NCI-H1048 (cell line): Measurements from ENCODE around the gene LAMC3.
"Not testable (repeated sequence)": the region's sequence is repeated elsewhere in the genome, so short reads cannot be mapped to it uniquely, and the experiment has no call there.

Source experiments
- DNase-seq: peaks from one replicate; lab custom pipeline; 2025; lab: John Stamatoyannopoulos, UW

The LAMC3 gene

DNA sequence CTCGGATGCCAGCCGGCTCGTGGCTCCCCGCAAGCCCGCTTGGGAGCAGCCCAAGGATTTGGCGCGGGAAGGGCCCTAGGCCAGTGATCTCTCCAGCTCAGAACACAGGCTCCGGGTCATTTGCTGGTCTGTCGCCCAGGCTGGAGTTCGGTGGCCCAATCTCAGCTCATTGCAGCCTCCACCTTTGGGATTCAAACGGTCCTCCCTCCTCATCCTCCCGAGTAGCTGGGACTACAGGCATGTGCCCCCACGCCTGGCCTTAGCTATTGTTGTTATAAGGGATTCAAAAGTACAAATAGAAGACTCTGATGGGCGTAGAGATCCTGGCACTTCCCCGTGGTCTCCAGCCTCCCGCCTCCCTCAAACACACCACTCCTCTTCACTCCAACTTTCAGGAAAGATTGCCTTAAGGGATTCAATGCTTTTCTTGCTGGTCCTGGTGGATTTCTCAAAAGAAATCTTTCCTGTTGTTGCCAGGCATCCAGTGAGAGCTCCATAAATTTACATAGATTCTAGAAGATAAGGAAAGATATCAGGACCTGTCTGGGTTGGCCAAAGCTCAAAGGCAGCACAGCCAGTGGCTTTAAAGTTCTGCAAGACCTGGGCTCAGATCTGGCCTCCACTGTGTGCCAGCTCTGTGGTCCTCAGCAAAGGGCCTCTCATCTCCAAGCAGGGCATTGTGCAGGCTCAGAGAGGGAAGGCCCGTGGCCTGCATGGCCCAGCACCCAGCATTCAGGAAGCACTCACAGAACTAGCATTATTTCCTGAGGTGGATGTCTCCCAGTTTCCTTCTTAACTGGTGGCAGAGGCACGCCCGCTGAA lies 88.4 kb downstream of the LAMC3 start:
- no peak for DNase-seq

GRCh38 chr9:131097948-131098278 lies 88.9 kb downstream of the LAMC3 start:
- DNase-seq, result no peak

GRCh38 chr9:131098391-131099101 lies 89.6 kb downstream of the LAMC3 start:
- DNase-seq, result no peak

- DNase-seq, result no peak
Observed at GRCh38 chr9:131099102-131099606, 90.2 kb downstream of the LAMC3 start.

DNA sequence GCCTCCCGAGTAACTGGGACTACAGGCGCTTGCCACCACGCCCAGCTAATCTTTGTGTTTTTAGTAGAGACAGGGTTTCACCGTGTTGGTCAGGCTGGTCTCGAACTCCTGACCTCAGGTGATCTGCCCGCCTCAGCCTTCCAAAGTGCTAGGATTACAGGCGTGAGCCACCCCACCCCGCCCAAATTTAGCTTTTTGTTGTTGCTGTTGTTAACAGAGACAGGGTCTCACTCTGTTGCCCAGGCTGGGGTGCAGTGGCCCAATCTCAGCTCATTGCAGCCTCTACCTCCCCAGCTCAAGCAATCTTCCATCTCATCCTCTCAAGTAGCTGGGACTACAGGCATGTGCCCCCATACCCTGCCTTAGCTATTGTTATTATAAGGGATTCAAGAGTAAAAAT lies 90.9 kb downstream of the LAMC3 start:
- not testable (repeated sequence) for DNase-seq

- no peak for DNase-seq
Observed at GRCh38 chr9:131100445-131100844, 91.5 kb downstream of the LAMC3 start.

DNA sequence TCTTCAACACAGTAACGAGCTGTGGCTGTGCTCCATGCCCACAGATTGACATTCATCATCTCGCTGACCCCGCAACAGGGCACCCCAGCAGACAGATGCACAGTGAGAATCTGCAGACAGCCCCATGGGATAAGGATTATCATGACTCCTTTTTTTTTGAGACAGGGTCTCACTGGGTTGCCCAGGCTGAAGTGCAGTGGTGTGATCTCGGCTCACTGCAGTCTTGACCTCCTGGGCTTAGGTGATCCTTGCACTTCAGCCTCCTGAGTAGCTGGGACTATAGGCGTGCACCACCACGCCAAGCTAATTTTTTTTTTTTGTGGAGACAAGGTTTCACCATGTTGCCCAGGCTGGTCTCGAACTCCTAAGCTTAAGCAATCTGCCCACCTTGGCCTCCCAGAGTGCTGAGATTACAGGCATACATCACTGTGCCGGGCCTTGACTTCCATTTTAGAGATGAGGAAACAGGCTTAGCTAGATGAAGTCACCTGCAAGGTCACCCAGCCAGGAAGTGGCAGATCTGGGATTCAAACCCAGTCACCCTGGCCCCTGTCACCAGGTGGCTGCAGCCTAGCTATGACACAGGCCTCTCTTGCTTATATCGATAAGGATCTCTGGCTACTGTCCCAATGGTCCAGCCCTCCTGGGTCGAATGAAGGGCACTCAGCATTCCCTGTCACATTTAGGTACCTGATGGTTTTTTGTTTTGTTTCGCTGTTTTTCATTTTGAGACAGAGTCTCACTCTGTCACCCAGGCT lies 92.4 kb downstream of the LAMC3 start:
- no peak for DNase-seq

- no peak for DNase-seq
Observed at GRCh38 chr9:131103024-131103423, 94.0 kb downstream of the LAMC3 start.

GRCh38 chr9:131103535-131103934 lies 94.6 kb downstream of the LAMC3 start:
- DNase-seq, result no peak

GRCh38 chr9:131104016-131104740 lies 95.2 kb downstream of the LAMC3 start:
- DNase-seq, result no peak

GRCh38 chr9:131105952-131106351 lies 97.0 kb downstream of the LAMC3 start:
- DNase-seq, result no peak

- no peak for DNase-seq
Observed at GRCh38 chr9:131107760-131108159, 98.8 kb downstream of the LAMC3 start.

DNA sequence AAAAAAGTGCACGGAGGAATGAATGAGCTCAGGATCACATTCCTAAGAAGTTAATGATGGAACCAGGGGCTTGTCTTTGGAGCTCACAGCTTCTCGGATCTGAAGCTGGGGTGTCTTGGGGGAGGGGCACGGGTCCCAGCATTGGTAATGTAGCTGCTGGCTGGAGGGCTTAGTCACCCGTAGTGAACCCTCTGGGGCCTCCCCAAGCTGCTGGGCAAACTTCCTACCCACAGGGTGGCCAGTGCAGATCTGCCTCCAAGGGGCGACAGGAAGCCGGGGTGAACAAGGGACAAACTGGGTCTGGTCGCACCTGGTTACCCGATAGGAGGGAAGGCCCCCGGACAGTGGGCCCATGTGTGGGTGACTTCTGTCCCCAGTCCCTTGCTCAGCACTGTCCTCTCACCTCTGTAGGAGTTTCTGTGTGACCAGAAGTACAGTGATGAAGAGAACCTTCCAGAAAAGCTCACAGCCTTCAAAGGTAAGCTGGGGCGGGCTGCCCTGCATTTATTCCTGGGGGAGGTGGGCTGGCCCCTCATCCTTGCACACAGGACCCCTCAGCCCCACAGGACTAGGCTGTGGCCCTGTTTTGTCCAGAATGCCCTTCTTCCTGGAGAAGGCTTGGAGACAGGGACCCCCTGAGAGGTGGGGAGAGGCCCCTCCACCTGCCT lies 102.3 kb downstream of the LAMC3 start:
- DNase-seq, result no peak

GRCh38 chr9:131111854-131112311 lies 102.9 kb downstream of the LAMC3 start:
- no peak for DNase-seq

- DNase-seq, result no peak
Observed at GRCh38 chr9:131112374-131113154, 103.6 kb downstream of the LAMC3 start.

GRCh38 chr9:131113655-131114054 lies 104.7 kb downstream of the LAMC3 start:
- DNase-seq, result no peak

DNA sequence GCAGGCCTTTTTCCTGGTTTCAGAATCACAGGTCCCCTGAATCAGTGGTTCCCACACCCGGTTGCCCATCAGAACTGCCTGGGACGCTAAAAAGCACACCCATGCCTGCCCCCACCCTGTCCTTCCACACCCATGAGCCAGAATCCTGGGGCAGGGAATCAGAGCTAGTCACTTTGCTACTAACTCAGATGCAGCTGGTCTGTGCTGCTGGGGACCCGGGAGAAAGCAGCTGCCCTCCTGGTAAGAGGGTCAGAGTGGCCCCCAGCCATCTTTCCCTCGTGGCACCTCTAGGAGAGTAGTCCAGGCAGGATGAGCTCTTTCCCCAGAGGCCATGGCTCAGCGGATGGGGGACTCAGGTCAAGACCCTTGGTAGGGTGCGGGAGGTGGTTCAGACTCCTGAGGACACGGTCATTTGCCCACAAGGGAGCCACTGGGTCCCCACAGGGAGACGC lies 105.1 kb downstream of the LAMC3 start:
- no peak for DNase-seq

DNA sequence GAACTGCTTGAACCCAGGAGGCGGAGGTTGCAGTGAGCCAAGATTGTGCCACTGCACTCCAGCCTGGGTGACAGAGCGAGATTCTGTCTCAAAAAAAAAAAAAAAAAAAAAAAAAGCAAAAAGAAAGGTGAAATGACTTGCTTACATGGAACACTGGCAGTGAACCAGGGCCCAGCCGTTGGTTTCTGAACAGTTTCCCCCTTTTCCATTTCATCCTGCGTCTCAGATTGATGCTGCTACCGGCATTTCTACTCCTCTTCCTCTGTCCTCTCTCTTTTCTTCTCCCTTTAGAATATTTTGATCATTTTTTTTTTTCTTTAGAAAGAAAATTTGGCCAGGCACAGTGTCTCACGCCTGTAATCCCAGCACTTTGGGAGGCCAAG lies 106.4 kb downstream of the LAMC3 start:
- DNase-seq, result not testable (repeated sequence)

DNA sequence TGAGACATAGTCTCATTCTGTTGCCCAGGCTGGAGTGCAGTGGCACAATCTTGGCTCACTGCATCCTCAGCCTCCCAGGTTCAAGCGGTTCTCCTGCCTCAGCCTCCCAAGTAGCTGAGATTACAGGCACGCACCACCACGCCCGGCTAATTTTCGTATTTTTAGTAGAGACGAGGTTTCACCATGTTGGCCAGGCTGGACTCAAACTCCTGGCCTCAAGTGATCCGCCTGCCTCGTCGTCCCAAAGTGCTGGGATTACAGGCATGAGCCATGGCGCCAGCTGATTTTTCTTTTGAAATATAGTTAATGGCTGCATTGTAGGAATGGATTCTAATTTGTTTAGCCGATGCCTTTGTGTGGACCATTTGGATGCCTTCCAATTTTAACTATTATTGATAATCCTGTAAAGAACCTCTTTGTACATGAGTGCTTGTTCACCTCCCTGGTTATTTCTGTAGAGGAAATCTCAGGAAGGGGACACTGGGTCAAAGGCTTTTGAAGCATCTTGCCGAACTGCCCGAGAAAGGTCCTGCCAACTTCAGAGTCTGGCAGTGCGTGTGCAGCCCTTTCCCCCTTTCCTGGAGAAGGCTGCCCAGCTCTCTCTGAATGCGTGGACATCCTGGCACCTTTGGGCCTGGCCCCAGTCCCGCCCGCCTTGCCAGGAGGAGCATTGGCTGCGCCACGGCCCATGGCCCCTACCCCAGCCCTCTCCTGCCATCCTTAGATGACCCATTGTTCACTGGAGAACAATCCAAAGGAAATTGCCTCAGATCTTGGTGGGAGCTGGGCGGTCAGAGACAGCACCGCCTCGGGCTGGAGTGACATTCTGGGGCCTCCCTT lies 107.5 kb downstream of the LAMC3 start:
- no peak for DNase-seq
